ENCODE data around the gene TGFBI.

DNA sequence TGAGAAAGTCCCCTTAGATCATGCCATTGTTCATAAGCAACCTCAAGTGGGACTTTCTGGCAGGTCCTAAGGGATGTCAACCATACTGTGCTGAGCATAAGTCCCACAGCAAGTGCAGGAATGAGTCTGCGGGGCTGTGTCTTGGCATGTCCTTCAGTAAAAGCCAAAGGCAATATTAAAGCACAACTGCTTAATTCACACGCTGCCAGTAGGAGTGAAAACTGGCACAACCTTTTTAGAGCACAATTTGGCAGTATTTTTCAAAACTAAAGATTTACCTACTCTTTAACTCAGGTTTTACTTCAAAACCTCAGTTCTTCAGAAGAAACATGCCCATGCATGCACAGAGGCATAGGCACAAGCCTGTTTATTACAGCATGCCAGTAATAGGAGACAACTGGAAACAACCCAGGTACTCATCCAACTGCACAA lies 79.4 kb downstream of the TGFBI start:
- TF ChIP-seq POLR2AphosphoS5 (IDR thresholded peaks at IDR 0.05; ENCODE audit: low read depth, low read length) (no peak), SIN3A (IDR thresholded peaks at IDR 0.05; ENCODE audit: borderline replicate concordance, insufficient read depth, low read length) (no peak), TAF1 (IDR thresholded peaks at IDR 0.05; ENCODE audit: borderline replicate concordance, insufficient read depth, low read length) (no peak), FOXP2 (optimal IDR thresholded peaks at IDR 0.05; ENCODE audit: borderline replicate concordance, extremely low read depth, extremely low read length, insufficient read depth) (no peak)
- TF ChIP-seq, protein P1, sequence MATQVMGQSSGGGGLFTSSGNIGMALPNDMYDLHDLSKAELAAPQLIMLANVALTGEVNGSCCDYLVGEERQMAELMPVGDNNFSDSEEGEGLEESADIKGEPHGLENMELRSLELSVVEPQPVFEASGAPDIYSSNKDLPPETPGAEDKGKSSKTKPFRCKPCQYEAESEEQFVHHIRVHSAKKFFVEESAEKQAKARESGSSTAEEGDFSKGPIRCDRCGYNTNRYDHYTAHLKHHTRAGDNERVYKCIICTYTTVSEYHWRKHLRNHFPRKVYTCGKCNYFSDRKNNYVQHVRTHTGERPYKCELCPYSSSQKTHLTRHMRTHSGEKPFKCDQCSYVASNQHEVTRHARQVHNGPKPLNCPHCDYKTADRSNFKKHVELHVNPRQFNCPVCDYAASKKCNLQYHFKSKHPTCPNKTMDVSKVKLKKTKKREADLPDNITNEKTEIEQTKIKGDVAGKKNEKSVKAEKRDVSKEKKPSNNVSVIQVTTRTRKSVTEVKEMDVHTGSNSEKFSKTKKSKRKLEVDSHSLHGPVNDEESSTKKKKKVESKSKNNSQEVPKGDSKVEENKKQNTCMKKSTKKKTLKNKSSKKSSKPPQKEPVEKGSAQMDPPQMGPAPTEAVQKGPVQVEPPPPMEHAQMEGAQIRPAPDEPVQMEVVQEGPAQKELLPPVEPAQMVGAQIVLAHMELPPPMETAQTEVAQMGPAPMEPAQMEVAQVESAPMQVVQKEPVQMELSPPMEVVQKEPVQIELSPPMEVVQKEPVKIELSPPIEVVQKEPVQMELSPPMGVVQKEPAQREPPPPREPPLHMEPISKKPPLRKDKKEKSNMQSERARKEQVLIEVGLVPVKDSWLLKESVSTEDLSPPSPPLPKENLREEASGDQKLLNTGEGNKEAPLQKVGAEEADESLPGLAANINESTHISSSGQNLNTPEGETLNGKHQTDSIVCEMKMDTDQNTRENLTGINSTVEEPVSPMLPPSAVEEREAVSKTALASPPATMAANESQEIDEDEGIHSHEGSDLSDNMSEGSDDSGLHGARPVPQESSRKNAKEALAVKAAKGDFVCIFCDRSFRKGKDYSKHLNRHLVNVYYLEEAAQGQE (IDR thresholded peaks at IDR 0.05; ENCODE audit: insufficient read depth in 1 of 2, low read depth in 2 of 2, low read length in 2 of 2): no peak
